ENCODE data around the gene RNF212B.
"Not testable (repeated sequence)": the region's sequence is repeated elsewhere in the genome, so short reads cannot be mapped to it uniquely, and the experiment has no call there.

Gene RNF212B

GRCh38 chr14:23207146-23207540 lies 30.6 kb upstream of the RNF212B start:
- no peak for DNase-seq (ENCODE audit: low read depth)
- no peak overlapping the region for H3K4me3 ChIP-seq (ENCODE audit: low read depth, low read length)
- no peak for TF ChIP-seq CTCF (IDR thresholded peaks at IDR 0.05; ENCODE audit: insufficient read depth, low read depth, low read length, missing control alignments)

GRCh38 chr14:23208324-23208723 lies 29.4 kb upstream of the RNF212B start:
- TF ChIP-seq CTCF (IDR thresholded peaks at IDR 0.05; ENCODE audit: insufficient read depth, low read depth, low read length, missing control alignments) = no peak
- H3K4me3 ChIP-seq (ENCODE audit: low read depth, low read length) = no peak overlapping the region
- no peak for DNase-seq (ENCODE audit: low read depth)

GRCh38 chr14:23209651-23210423 lies 27.9 kb upstream of the RNF212B start:
- no peak for DNase-seq (ENCODE audit: low read depth)
- no peak for TF ChIP-seq CTCF (IDR thresholded peaks at IDR 0.05; ENCODE audit: insufficient read depth, low read depth, low read length, missing control alignments)
- no peak overlapping the region for H3K4me3 ChIP-seq (ENCODE audit: low read depth, low read length)

- no peak overlapping the region for H3K4me3 ChIP-seq (ENCODE audit: low read depth, low read length)
- DNase-seq (ENCODE audit: low read depth) = no peak
- no peak for TF ChIP-seq CTCF (IDR thresholded peaks at IDR 0.05; ENCODE audit: insufficient read depth, low read depth, low read length, missing control alignments)
Observed at GRCh38 chr14:23215421-23215820, 22.3 kb upstream of the RNF212B start.

GRCh38 chr14:23217032-23218020 lies 20.4 kb upstream of the RNF212B start:
- TF ChIP-seq CTCF (IDR thresholded peaks at IDR 0.05; ENCODE audit: insufficient read depth, low read depth, low read length, missing control alignments) = no peak
- no peak for DNase-seq (ENCODE audit: low read depth)
- H3K4me3 ChIP-seq (ENCODE audit: low read depth, low read length) = no peak overlapping the region

GRCh38 chr14:23219075-23219474 lies 18.7 kb upstream of the RNF212B start:
- no peak for TF ChIP-seq CTCF (IDR thresholded peaks at IDR 0.05; ENCODE audit: insufficient read depth, low read depth, low read length, missing control alignments)
- no peak overlapping the region for H3K4me3 ChIP-seq (ENCODE audit: low read depth, low read length)

GRCh38 chr14:23224958-23225357 lies 12.8 kb upstream of the RNF212B start:
- not testable (repeated sequence) for DNase-seq (ENCODE audit: low read depth); H3K4me3 ChIP-seq (ENCODE audit: low read depth, low read length)

More at GRCh38 chr14:23219075-23219474, 18.7 kb upstream of the RNF212B start:
- DNase-seq (ENCODE audit: low read depth) = peak; percentile 17
